DOHH2 (cell line): ENCODE measurements around the gene JARID2.
A peak's percentile ranks its signal among the peaks of the same experiment; 100 is the strongest.

Source experiments
- H3F3A ChIP-seq: fragments of 200-600 bp; sonication (generic), shearing (Covaris generic); 2 replicates; pipeline ENCODE4 v1.6.0; 2016; ENCODE audit warnings: antibody characterized with exemption, mild to moderate bottlenecking; ENCODE audit not compliant: control insufficient read depth, insufficient read depth
- H3K27ac ChIP-seq: fragments of 200-600 bp; sonication (generic); 2 replicates; pipeline ENCODE4 v1.5.1; 2014; ENCODE audit warnings: low read depth, mild to moderate bottlenecking, low read length, moderate library complexity
- H3K27me3 ChIP-seq: fragments of 200-600 bp; sonication (generic); 2 replicates; pipeline ENCODE4 v1.6.1; 2014; ENCODE audit warnings: mild to moderate bottlenecking, low read length, mixed read lengths; ENCODE audit not compliant: control insufficient read depth
- H3K36me3 ChIP-seq: fragments of 200-600 bp; sonication (generic); 2 replicates; pipeline ENCODE4 v1.6.1; 2014; ENCODE audit warnings: mild to moderate bottlenecking, low read length, moderate library complexity, mixed read lengths; ENCODE audit not compliant: control insufficient read depth
- H3K4me1 ChIP-seq: fragments of 200-600 bp; sonication (generic); 2 replicates; pipeline ENCODE4 v1.6.1; 2014; ENCODE audit warnings: mild to moderate bottlenecking, low read length, mixed read lengths; ENCODE audit not compliant: control insufficient read depth
- H3K4me2 ChIP-seq: fragments of 200-600 bp; sonication (generic); 2 replicates; pipeline ENCODE4 v1.6.0; 2014; ENCODE audit warnings: mild to moderate bottlenecking, low read length, moderate library complexity
- H3K4me3 ChIP-seq: fragments of 200-600 bp; sonication (generic); 2 replicates; pipeline ENCODE4 v1.5.1; 2014; ENCODE audit warnings: mild to moderate bottlenecking, low read length, mixed read lengths
- H3K79me2 ChIP-seq: fragments of 200-600 bp; sonication (generic); 2 replicates; pipeline ENCODE4 v1.6.1; 2014; ENCODE audit warnings: mild to moderate bottlenecking, low read length, mixed read lengths; ENCODE audit not compliant: control insufficient read depth
- H3K9me2 ChIP-seq: fragments of 200-600 bp; sonication (generic); replicated peaks from 2 replicates; pipeline ENCODE4 v1.6.1; 2014; ENCODE audit warnings: mild to moderate bottlenecking, low read length, mixed read lengths; ENCODE audit not compliant: control insufficient read depth
- H3K9me3 ChIP-seq: fragments of 200-600 bp; sonication (generic); 2 replicates; pipeline ENCODE4 v1.6.1; 2014; ENCODE audit warnings: antibody characterized with exemption, low read length, mixed read lengths; ENCODE audit not compliant: control insufficient read depth, insufficient read depth
- H4K20me1 ChIP-seq: fragments of 200-600 bp; sonication (generic); 2 replicates; pipeline ENCODE4 v1.6.0; 2014; ENCODE audit warnings: low read depth, mild to moderate bottlenecking, antibody characterized with exemption, low read length, moderate library complexity; ENCODE audit not compliant: control insufficient read depth, insufficient read depth
- EZH2phosphoT487 ChIP-seq: fragments of 200-600 bp; sonication (generic); IDR thresholded peaks from 2 replicates; pipeline ENCODE4 v1.6.1; 2017; ENCODE audit warnings: borderline replicate concordance, mild to moderate bottlenecking, antibody characterized with exemption, low read length, moderate library complexity, mixed read lengths
- TF ChIP-seq, protein P1 (sequence below): fragments of 200-600 bp; sonication (generic); IDR thresholded peaks from one replicate; pipeline ENCODE4 v1.5.1; 2014; ENCODE audit warnings: antibody characterized with exemption, mild to moderate bottlenecking, low read depth, low read length; ENCODE audit not compliant: poor library complexity, severe bottlenecking

Gene JARID2

DNA sequence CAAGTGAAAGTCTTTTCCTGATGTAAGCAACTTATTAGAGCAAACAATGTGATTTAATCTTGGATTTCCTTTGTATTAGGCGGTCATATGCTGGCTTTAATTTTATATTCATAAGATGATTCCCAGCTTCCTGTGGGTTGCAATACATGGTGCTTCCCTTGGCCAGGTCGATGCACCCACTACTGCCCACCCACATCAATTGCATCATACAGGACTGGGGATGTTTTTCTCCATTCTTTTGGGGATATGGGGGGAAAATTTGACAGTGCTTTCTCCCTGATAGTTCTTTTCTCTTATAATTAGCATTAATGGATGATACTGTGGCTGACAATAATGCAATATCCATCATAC is 187.6 kb downstream of the JARID2 start:
- Histone ChIP-seq H3K36me3 (no peaks in the 10 kb centered on the region), H3K27ac (no peak overlapping the region), H3K4me2 (peak overlapping the region; percentile 53), H3F3A (peaks cover 7% of the 10 kb centered on the region), H3K79me2 (0 out of 2 replicates have a peak, but pooled peaks cover 8% of the 10 kb centered on the region), H3K4me3 (peak overlapping the region; percentile 21; the same call in 1 of the 2 replicates), H3K9me2 (no peaks in the 10 kb centered on the region), H3K4me1 (peaks cover 48% of the 10 kb centered on the region), H4K20me1 (peaks cover 14% of the 10 kb centered on the region), H3K9me3 (no peaks in the 10 kb centered on the region), H3K27me3 (no peaks in the 10 kb centered on the region)
- TF ChIP-seq, protein P1, sequence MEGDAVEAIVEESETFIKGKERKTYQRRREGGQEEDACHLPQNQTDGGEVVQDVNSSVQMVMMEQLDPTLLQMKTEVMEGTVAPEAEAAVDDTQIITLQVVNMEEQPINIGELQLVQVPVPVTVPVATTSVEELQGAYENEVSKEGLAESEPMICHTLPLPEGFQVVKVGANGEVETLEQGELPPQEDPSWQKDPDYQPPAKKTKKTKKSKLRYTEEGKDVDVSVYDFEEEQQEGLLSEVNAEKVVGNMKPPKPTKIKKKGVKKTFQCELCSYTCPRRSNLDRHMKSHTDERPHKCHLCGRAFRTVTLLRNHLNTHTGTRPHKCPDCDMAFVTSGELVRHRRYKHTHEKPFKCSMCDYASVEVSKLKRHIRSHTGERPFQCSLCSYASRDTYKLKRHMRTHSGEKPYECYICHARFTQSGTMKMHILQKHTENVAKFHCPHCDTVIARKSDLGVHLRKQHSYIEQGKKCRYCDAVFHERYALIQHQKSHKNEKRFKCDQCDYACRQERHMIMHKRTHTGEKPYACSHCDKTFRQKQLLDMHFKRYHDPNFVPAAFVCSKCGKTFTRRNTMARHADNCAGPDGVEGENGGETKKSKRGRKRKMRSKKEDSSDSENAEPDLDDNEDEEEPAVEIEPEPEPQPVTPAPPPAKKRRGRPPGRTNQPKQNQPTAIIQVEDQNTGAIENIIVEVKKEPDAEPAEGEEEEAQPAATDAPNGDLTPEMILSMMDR: no peak
- TF ChIP-seq EZH2phosphoT487: no peak

DNA sequence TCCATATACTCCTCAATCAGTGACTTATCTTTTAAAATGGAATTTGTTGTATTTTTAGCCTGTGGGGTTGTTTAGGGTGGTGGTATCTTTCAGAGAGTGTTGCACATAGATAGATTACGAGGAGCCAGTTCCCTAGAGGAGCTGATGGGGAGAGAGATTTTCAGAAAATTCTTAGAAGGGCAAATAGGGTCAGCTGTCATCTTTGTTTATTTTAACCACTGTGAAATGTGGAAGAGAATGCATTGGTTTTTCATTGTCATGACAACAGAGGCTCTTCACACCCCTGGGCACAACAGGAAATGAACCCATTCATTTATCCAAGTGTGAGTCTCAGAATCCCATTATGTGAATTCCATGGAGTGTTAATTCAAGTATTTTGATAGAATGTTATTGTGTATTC is 188.4 kb downstream of the JARID2 start:
- Histone ChIP-seq H4K20me1 (peaks cover 14% of the 10 kb centered on the region), H3F3A (peaks cover 7% of the 10 kb centered on the region), H3K27ac (no peak overlapping the region), H3K27me3 (no peaks in the 10 kb centered on the region), H3K36me3 (no peaks in the 10 kb centered on the region), H3K9me3 (no peaks in the 10 kb centered on the region), H3K79me2 (0 out of 2 replicates have a peak, but pooled peaks cover 8% of the 10 kb centered on the region), H3K4me3 (no peak overlapping the region), H3K4me1 (peaks cover 54% of the 10 kb centered on the region), H3K4me2 (no peak overlapping the region), H3K9me2 (no peaks in the 10 kb centered on the region)
- no peak for TF ChIP-seq EZH2phosphoT487
- TF ChIP-seq, protein P1: no peak

DNA sequence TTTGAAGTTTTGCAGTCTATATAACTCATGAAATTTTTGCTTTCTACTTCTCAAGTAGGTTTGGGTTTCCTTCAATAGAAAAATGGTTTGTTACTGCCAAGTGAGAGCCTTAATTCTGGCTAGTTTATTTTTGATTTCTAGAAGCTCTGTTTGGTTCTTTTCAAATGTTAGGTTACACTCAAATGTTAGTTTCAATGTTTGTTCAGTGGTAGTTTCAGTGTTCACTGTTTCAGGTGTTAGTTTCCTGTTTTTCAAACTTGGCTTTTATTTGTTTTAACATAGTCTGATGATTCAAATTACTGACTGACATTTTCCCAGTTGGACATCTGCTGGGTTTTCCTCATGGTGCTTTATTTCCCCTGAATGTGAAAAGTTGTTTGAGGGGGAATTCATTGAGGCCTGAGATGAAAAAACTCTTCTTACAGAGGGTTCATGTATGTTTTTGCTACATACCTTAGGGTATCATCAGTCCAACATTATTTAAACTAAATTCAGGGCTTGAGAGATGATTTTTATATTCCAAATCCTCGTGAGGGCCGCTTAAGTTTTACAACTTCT is 189.0 kb downstream of the JARID2 start:
- H3K4me1 ChIP-seq: peaks cover 61% of the 10 kb centered on the region
- 0 out of 2 replicates have a peak, but pooled peaks cover 8% of the 10 kb centered on the region for H3K79me2 ChIP-seq
- H3K9me3 ChIP-seq: no peaks in the 10 kb centered on the region
- H3K27ac ChIP-seq: no peak overlapping the region
- no peak overlapping the region for H3K4me2 ChIP-seq
- no peaks in the 10 kb centered on the region for H3K9me2 ChIP-seq
- H3K36me3 ChIP-seq: no peaks in the 10 kb centered on the region
- H3K4me3 ChIP-seq: no peak overlapping the region
- TF ChIP-seq, protein P1: no peak
- no peak for TF ChIP-seq EZH2phosphoT487
- no peaks in the 10 kb centered on the region for H3K27me3 ChIP-seq
- peaks cover 7% of the 10 kb centered on the region for H3F3A ChIP-seq
- peaks cover 16% of the 10 kb centered on the region for H4K20me1 ChIP-seq
